ENCODE results near the gene BAIAP2L1. TPM values are rescaled to one million over a fixed set of nuclear protein-coding genes. Genes with fewer than 3 reads are reported as not detected.

Gene BAIAP2L1
- total and polyA plus RNA-seq, 2 experiments from 2014 or later: 24.1 to 38.3 TPM

DNA sequence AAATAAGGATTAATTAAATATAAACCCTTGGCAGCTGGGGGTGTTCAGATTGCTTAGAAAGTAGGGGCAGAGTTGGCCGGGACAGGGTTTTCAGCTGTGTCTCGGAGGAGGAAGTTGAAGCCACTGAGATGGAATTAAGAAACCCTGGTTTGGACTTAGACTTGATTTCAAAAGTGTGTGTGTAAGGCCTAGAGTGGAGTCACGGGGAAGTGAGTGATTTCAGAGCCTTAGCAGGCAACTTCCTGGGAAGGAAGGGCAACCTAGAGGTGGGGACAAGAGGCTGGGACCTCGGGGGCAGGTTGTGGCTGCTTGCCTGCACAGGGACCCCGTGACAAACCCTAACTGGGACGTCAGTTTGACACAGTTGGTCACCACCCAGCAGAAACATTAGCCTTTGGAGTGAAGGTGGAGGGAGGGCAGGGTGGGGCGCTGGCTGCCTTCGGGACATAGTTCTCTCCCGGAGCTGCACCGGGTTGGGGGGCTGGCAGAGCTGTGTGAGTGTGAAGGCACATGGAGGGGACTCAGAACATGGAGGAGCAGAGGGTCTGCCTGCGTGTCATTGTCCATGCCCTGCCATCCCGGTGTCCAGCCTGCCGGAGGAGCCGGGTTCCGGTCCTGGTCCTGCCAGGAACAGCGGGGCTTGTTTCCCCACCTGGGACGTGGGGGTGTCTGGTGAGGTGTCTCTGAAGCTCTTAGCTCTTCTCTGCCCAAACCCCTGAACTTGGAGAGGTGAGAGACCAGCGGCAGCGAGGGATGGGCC lies 117.6 kb downstream of the BAIAP2L1 start:
- Histone ChIP-seq H3K36me3 (ENCODE audit: insufficient read depth) (no peaks in the 10 kb centered on the region), H3K4me3 (peak overlapping the region; percentile 83), H3K79me2 (replicated peaks; ENCODE audit: insufficient read depth) (peaks cover 49% of the 10 kb centered on the region), H2AFZ (no peak overlapping the region), H3F3A (replicated peaks; ENCODE audit: low read depth) (0 out of 2 replicates have a peak, but pooled peaks cover 4% of the 10 kb centered on the region), H3K27ac (ENCODE audit: low read depth) (no peak overlapping the region), H3K27me3 (ENCODE audit: insufficient read depth) (no peaks in the 10 kb centered on the region), H3K9me2 (ENCODE audit: insufficient read depth) (no peaks in the 10 kb centered on the region), H3K4me2 (peak overlapping the region; percentile 90), H4K20me1 (replicated peaks; ENCODE audit: insufficient read depth) (peaks cover 14% of the 10 kb centered on the region; the same call in 1 of the 2 replicates), H3K4me1 (ENCODE audit: insufficient read depth) (peaks cover 30% of the 10 kb centered on the region)
- Mint-ChIP-seq H3K9me3 (no peaks in the 10 kb centered on the region; the same call in 2 of the 3 replicates), H3K27ac (no peak overlapping the region), H3K4me3 (peak overlapping the region; percentile 93), H3K4me1 (peaks cover 39% of the 10 kb centered on the region), H3K36me3 (ENCODE audit: low read depth) (peaks cover 8% of the 10 kb centered on the region), H3K27me3 (ENCODE audit: insufficient read depth, low read depth, poor library complexity) (peaks cover 15% of the 10 kb centered on the region)
- ATAC-seq (no peak), DNase-seq (ENCODE audit: low spot score) (no peak)
- TF ChIP-seq ZNF114 (CRISPR knock-in tag; IDR thresholded peaks at IDR 0.05): no peak
- TF ChIP-seq POLR2AphosphoS5 (IDR thresholded peaks at IDR 0.05; ENCODE audit: low read depth): no peak
- no peak for TF ChIP-seq STAT1 (IDR thresholded peaks at IDR 0.05; ENCODE audit: unreplicated experiment)
- TF ChIP-seq CREB1 (CRISPR knock-in tag; IDR thresholded peaks at IDR 0.05; ENCODE audit: low read depth): no peak
- no peak for TF ChIP-seq ZNF462 (CRISPR knock-in tag; IDR thresholded peaks at IDR 0.05)
- no peak for TF ChIP-seq JUNB (IDR thresholded peaks at IDR 0.05; ENCODE audit: unreplicated experiment)
- no peak for TF ChIP-seq EZH2phosphoT487 (IDR thresholded peaks at IDR 0.05; ENCODE audit: unreplicated experiment)
- no peak for TF ChIP-seq ETS1 (IDR thresholded peaks at IDR 0.05)

Measured in GM23338 (cell line).